Stimulated activated CD8-positive, alpha-beta memory T cell treated with anti-CD3 and anti-CD28 coated beads, Interleukin-2, amount 100 ng/mL, for 1 hour (primary cell): ENCODE data around the gene MAN1C1.

Experiments
- DNase-seq, 2 donors: peaks; one replicate each; pipeline ENCODE4 v3.0.0-alpha.2; 2020; ENCODE audit warnings: low read depth in 2 of 2

Gene MAN1C1

DNA sequence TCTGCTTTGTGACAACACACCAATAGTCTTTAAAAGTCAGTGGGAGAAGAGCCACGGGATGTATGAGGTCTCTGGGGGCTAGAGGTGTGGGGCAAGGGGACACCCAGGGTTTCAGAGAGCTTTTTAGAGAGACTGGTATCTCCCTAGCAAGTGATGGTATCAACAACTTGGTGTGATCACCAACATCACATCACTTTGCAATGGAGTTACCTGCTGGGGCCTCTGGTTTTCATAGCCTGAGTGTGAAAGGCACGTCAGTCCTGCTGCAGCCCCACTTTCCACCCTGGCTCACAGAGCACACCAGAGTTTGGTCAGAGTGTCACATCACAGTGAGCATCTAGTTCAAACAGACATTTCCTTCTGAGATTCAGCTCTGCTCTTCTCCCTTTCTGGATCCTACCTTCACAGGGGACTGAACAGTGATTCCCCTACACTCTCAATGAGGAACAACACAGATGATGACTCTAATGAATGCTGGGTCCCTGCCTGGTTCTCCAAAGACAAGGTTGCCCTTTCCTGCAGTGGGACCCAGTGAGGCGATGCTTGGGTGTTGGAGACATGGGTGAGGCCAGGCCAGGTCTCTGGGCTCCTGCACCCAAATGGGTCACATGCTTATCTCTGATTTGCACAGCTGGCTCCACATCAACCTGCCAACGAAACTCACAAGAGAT lies 2.0 kb upstream of the MAN1C1 start:
- no peak for DNase-seq

DNA sequence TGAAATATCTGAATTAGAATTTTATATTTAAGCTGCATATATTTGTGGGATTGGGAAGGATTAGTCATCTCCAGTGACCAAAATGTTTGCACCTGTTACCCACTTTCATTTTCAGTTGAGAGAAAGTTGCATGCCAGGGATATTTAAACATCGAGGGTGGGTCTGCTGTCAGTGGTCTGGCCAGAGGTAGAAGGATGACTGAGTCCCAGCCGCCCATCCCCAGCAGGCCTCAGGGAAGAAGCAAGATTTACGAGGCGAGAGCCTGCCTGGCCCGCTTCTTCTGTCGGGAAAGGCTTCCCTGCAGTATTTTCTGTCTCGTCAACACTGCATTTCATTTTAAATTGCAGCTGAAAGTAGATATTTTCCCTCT lies 1.4 kb upstream of the MAN1C1 start:
- DNase-seq = no peak

DNA sequence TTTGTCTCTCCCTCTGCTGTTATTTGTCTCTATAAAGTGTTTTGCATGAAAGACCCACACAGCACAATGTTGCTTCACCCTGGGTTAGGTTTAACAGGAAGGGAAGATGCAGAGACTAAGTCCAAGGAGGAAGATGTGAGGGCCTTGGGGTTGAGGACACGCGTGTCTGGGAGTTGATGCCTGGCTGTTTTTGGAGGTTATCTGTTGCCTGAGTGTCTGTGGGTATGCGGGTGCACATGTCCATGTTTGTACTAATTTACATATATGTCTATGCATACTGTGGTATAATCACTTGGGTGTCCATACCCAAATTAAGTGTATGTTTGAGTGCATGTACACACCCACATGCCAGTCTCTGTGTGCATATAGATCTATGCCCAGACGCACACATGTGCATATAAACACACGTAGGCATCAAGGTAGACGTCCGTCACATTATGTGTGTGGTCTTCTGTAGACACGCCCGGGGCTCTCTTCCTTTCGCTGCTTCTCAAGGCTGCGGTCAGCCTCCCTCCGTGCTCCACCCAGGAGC lies 962 bp upstream of the MAN1C1 start:
- DNase-seq = no peak

DNA sequence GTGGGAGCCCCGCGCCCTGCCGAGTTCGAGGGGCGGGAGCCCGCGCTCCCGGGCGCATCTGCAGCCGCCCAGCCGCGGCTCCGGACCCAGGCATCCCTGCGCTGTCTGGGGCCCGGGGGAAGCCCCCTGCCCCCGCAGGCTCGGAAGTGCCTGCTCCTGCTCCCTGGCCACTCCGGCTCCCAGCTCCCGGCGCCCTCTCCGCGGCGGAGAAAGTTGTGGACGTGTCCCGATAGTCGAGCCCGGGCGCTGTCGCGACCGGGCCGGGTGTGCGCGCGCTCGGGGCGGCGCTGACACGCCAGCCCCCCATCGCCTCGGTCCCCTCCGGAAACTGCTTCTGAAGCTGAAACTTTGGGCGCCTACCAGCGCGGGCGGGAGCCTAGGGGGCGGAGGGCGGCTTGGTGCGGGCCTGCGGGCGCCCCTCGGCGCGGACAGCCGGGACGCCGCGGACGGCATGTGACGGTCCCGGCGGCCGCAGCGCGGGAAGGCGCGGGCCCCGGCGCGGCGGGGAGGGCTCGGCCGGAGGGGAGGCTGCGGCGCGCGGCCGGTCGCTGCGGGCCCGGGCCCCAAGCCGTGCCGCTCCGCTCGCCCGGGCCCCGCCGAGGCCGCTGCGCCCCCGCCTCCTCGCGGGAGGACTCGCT lies 515 bp downstream of the MAN1C1 start:
- DNase-seq = no peak

DNA sequence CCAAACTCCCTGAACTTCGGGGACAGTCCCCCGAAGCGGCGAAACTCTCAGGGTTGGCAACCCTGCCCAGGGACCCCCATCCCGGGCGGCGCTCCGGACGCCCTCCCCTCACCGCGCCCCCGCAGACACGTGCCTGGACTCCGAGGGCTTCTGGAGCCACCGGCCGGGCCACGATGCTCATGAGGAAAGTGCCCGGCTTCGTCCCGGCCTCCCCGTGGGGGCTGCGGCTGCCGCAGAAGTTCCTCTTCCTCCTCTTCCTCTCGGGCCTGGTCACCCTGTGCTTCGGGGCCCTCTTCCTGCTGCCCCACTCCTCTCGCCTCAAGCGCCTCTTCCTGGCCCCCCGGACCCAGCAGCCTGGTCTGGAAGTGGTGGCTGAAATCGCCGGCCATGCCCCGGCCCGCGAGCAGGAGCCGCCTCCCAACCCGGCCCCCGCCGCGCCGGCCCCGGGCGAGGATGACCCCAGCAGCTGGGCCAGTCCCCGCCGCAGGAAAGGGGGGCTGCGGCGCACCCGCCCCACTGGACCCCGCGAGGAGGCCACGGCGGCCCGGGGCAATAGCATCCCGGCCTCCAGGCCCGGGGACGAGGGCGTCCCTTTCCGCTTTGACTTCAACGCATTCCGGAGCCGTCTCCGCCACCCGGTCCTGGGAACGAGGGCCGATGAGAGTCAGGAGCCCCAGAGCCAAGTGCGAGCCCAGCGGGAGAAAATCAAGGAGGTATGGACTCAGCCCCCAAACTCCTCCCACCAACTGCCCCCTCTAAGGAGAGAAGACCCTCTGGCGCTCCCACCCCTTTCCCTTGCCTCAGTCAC lies 1.2 kb downstream of the MAN1C1 start:
- DNase-seq = no peak

DNA sequence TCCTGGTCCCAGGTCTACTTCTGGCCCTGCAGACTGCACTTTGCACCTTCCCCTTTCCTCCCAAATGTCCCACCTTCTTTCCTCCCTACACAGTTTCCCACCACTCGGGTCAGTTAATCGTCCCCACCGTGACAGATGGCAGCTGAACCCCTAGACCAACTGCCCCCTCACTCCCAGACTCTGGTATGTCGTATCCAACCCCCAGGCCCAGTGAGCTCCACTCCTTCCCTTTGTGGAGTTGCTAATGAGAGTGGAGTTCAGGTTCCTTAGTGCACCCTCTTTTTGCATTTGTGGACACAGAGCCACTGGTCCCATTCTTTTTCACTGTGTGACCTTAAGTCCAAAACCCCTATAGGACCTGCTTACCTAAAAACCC lies 1.8 kb downstream of the MAN1C1 start:
- DNase-seq = no peak

DNA sequence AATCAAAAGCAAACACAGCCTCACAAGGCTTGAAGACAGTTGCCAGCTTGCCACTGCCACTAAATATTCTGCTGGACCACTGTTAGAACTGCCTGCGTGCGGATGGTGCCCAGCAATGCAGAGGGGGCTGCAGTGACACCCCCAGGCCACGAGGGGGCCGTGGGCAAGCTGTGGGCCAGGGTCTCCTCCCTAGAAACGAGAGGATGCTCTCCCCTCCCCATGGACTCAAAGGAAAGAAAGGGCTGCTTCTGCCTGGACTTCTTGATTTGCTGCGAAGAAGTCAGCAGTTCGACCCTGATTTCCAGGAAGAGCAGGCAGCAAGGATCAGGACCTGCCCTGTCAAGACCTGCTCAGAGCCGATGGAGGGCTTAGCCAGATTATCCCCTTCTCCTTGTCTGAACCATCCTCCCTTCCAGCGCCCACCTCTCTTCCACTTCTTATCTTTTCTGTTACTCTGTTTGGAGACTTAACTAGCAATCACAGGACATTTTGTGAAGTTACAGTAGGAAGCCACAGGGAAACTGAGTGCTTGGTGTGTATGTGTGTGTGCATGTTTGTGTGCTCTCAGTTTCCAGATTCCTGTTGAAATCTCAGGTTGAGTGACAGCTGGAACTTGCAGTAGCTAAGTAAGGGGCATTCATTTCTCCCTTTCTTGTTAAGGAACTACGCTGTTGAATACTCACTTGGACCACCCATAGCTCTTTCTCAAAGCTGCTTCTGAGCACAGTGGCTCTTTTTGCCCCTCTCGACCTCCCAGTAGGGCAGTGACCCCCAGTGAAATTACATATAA lies 2.7 kb downstream of the MAN1C1 start:
- no peak for DNase-seq

DNA sequence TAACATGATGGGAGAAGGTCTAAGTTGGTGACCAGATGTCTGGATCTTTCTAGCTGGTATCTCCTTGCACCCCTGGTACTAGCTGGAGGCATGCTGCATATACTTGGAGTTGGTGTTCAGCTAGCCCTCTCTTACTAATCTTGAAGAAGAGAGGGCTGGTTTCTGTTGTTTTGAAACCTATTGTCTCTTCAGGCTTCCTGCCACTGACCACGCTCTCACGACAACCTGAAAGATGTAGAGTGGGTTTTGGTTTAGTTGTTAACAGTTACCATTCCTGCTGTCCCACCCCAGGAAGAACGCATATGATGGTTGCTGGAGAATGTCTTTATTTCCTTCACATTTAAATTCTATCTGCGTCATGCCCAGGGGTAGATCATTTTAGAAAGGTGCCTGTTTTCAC lies 3.6 kb downstream of the MAN1C1 start:
- no peak for DNase-seq

DNA sequence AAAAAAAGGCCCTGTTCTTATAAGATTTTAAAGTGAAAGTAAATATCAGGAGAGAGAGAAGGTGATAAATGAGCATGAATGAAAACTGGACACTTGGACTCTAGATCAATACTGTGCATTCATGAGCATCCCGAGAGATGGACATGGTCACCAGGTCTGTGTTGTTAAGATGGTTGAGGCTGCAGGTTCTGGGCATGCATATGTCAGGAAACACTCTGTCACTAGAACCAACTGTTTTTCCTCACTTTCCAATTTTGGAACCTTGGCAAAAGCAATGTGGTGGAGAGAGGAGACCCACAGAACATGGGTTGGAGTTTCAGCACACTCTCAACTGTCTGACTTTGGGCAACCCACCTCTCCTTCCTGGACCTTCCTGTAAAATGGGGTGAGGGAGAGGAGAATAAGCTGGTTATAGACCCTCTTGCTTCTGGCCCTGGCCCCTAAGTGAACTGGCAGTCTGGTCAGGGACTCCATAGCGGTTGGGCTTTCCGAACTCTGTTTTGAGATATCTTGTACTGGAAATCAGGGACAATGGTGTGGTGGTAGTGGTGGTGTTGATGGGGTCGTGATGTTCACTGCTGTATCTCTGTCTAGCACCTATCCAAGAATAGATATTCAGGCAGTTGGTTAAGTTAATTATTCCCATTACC lies 4.2 kb downstream of the MAN1C1 start:
- no peak for DNase-seq

DNA sequence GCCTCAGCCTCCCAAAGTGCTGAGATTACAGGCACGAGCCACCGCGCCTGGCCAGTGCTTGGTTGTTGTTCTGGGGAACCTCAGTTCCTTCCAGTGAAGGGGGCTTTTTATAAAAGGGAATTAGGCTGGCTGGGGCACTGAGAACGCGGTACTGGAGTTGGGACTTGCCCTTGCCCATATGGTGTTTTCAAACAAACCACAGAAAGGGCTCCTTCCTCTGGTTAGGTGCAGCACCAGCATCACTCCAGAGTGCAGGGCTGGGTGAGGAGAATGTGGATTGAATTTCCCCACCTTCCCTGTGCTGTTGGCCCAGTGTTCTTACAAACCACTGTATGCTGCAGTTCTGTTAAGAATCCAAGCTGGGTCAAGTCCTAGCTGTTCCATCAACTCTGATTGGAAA lies 5.3 kb downstream of the MAN1C1 start:
- no peak for DNase-seq

DNA sequence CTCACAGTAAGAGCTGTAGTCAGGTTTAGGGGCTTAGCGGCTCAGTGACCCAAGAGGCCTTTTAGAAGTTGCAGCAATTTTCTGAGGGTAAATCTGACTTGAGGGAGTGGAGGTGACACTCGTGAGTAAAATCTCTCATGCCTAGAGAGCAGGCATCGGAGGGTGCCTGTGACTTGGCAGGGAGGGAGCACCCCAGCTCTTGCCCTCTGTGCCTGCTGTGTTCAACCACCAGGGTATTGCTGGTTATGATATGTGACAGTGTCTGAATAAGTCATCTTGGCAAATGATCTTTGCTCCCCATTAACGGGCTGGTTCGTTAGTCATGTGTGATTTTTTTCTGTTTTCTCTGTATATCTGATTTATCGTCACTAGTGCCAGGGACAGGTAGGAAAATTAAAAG lies 5.9 kb downstream of the MAN1C1 start:
- no peak for DNase-seq

DNA sequence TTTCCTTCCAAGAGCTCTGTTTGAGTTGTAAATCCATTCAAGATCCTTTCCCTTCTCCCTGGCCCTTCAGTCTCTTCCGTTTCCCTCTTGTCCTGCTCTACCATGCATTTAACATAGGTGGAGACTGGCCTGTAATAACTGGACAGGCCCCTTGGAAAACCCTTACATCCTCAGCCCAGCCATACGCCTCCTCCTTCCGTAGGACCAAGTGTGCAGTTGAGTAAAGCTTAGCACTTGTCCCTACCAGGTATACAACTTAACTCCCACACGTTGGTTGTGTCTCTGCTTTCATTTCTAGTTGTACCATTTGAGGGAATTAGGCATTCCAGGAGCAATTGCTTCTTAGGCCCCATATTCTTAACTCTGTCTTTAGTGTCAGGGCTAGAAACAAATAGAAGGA lies 6.4 kb downstream of the MAN1C1 start:
- DNase-seq = no peak

DNA sequence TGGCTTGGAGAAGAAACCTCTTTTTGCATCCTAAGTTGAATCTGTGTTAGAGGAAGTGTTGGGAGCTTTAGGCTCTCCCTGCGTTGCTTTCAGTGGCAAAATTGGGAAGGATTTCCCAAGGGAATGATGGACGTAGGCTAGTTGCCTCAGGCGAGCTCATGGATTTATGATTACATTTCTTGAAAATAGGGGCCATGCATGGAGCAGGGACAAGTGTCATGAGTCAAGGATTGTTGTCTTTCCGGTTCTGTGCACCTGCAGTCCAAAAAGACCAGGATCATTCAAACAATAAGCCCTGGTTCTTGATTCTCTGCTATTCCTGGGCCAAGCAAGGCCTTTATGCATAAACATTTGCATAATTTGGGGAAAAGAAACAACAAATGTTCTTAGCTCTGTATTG lies 7.1 kb downstream of the MAN1C1 start:
- no peak for DNase-seq

DNA sequence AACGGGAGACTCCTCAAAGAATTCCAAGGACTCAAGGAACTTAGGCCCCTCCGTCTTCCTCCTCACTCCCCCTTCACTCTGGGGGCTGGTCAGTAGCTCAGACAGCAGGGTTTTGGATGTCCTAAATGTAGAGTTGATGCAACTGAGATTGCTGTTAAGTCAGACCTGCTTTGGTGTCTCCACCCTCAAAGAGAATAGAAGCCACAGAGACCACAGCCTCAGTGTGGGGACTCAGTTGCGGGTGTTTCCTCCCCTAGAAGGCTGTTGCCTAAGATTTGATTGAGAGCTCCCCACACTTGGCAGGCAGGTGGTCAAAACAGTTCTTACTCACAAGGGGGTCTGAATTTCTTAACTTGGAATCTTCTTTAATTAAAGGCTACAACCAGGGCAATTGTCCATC lies 7.6 kb downstream of the MAN1C1 start:
- DNase-seq = no peak

DNA sequence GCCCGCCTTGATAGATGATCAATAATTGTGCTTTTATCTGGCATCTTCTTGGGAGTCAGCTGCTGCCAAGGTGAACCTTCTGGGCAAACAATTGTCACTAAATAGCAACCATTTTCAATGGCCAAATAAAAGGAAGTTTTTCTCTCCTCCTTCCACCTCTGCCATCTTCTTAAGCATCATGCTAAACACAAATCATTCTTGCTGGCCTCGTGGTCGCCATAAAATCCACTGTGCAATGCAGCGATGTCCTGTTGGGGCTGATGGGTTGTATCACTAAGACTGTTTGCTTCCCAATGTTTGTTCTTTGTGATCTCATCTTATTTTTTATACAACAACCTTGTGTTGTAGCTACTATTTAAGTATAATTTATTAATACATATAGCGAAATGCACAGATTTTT lies 8.0 kb downstream of the MAN1C1 start:
- DNase-seq = no peak

DNA sequence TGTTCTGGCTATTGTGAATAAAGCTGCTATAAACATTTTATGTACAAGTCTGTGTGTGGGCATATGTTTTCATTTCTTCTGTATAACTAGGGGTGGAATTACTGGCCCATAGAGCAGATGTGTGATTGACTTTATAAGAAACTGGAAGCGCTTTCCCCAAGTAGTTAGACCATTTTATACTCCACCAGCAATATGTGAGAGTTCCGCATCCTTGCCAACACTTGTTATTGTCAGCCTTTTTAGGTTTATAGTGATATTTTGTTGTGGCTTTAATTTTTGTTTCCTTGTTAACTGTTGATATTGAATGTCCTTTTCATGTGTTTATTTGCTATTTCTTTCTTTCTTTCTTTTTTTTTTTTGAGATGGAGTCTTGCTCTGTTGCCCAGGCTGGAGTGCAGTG lies 9.4 kb downstream of the MAN1C1 start:
- no peak for DNase-seq

DNA sequence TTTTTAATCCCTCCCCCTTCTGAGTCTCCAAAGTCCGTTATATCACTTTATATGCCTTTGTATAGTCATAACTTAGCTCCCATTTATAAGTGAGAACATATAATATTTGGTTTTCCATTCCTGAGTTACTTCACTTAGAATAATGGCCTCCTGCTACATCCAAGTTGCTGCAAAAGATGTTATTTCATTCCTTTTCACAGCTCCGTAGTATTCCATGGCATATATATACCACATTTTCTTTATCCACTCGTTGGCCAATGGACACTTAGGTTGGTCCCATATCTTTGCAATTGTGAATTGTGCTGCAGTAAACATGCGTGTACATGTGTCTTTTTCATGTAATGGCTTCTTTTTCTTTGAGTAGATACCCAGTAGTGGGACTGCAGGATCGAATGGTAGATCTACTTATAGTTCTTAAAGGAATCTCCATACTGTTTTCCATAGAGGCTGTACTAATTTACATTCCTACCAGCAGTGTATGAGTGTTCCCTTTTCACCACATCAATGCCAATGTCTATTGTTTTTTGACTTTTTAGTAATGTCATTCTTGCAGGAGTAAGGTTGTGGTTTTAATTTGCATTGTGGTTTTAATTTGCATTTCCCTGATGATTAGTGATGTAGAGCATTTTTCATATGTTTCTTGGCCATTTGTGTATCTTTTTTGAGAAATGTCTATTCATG lies 12.3 kb downstream of the MAN1C1 start:
- DNase-seq = no peak

DNA sequence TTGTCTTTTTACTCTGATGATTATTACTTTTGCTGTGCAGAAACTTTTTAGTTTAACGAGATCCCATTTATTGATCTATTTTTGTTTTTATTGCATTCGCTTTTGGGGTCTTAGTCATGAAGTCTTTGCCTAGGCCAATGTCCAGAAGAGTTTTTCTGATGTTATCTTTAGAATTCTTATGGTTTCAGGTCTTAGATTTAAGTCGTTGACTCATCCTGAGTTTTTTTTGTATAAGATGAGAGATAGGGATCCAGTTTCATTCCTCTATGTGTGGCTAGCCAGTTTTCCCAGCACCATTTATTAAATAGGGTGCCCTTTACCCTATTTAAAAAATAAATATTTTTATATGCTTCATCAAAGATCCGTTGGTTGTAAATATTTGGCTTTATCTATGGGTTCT lies 13.2 kb downstream of the MAN1C1 start:
- no peak for DNase-seq

DNA sequence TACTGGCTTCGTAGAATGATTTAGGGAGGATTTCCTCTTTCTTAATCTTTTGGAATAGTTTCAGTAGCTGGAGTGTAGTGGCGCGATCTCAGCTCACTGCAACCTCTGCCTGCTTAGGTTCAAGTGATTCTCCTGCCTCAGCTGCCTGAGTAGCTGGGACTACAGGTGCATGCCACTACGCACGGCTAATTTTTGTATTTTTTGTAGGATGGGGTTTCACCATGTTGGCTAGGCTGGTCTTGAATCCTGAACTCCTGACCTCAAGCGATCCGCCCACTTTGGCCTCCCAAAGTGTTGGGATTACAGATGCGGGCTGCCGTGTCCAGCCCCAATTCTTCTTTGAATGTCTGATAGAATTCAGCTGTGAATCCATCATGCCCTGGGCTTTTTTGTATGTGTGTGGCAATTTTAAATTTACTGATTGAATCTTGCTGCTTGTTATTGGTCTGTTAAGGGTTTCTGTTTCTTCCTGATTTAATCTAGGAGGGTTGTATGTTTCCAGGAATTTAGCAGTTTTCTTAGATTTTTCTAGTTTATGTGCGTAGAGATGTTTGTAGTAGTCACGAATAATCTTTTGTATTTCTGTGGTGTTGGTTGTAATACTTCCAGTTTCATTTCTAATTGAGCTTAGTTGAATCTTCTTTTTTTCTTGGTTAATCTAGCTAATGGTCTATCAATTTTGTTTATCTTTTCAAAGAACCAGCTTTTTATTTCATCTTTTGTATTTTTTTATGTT lies 15.3 kb downstream of the MAN1C1 start:
- DNase-seq = no peak

DNA sequence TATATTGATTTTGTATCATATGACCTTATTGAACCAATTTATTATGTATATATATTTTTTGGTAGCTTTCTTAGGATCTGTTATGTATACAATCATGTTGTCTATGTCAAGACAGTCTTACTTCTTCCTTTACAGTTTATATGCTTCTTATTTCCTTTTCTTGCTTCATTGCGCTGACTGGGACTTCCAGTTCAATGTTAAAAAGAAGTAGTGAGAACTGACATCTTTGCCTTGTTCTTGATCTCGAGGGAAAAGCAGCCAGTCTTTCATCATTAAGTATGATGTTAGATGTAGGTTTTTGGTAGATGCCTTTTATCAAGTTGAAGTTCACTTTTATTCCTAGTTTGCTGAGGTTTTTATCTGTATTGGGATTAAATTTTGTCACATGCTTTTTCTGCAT lies 17.5 kb downstream of the MAN1C1 start:
- DNase-seq = no peak
